Measurements from ENCODE around the gene RBBP8NL.

The RBBP8NL gene

DNA sequence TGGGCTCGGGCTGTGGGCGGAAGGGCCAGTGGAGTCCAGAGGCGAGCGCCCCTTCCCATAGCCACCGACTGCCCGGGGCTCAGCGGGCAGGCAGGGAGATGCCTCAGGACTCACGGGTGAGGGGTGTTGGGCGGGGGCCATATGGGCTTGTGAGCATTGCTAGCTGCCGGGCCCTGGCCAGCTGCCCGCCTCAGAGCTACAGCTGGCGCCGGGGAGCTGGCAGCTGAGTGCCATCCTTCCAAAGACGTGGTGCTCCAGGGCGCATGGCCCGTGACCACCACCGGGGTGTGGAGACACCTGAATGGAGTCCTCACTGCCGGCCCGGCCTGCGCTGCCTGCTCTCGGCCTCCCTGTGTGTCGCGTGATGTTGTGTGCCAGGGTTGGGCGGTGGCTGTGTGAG, 10.6 kb upstream of the RBBP8NL start:
- no peak overlapping the region for H3K27ac ChIP-seq (ENCODE audit: low read depth, low read length)
- no peak overlapping the region for H3K4me3 ChIP-seq (ENCODE audit: insufficient read depth, low read length, poor library complexity, severe bottlenecking)
- H4K20me1 ChIP-seq (ENCODE audit: low read depth, low read length) = no peaks in the 10 kb centered on the region
- no peak overlapping the region for H2AFZ ChIP-seq (ENCODE audit: low read depth, low read length, severe bottlenecking)
- H3K9ac ChIP-seq (ENCODE audit: low read length) = no peak overlapping the region
- no peaks in the 10 kb centered on the region for H3K27me3 ChIP-seq (ENCODE audit: low read length)
- no peaks in the 10 kb centered on the region for H3K9me3 ChIP-seq (ENCODE audit: insufficient read depth, low read length)
- no peaks in the 10 kb centered on the region for H3K9me2 ChIP-seq (replicated peaks; ENCODE audit: insufficient read depth, low read length)
- H3K36me3 ChIP-seq (ENCODE audit: low read length) = no peaks in the 10 kb centered on the region
- H3K4me2 ChIP-seq (ENCODE audit: low read depth, low read length, poor library complexity, severe bottlenecking) = no peak overlapping the region
- H3F3A ChIP-seq (ENCODE audit: insufficient read depth) = no peaks in the 10 kb centered on the region
- no peaks in the 10 kb centered on the region for H3K79me2 ChIP-seq (ENCODE audit: insufficient read depth, low read length)
- TF ChIP-seq EZH2phosphoT487 (conservative IDR thresholded peaks at IDR 0.05; ENCODE audit: low read length) = no peak
- TF ChIP-seq, protein P1, sequence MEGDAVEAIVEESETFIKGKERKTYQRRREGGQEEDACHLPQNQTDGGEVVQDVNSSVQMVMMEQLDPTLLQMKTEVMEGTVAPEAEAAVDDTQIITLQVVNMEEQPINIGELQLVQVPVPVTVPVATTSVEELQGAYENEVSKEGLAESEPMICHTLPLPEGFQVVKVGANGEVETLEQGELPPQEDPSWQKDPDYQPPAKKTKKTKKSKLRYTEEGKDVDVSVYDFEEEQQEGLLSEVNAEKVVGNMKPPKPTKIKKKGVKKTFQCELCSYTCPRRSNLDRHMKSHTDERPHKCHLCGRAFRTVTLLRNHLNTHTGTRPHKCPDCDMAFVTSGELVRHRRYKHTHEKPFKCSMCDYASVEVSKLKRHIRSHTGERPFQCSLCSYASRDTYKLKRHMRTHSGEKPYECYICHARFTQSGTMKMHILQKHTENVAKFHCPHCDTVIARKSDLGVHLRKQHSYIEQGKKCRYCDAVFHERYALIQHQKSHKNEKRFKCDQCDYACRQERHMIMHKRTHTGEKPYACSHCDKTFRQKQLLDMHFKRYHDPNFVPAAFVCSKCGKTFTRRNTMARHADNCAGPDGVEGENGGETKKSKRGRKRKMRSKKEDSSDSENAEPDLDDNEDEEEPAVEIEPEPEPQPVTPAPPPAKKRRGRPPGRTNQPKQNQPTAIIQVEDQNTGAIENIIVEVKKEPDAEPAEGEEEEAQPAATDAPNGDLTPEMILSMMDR (IDR thresholded peaks at IDR 0.05; ENCODE audit: insufficient read depth, low read length, poor library complexity, severe bottlenecking) = no peak

DNA sequence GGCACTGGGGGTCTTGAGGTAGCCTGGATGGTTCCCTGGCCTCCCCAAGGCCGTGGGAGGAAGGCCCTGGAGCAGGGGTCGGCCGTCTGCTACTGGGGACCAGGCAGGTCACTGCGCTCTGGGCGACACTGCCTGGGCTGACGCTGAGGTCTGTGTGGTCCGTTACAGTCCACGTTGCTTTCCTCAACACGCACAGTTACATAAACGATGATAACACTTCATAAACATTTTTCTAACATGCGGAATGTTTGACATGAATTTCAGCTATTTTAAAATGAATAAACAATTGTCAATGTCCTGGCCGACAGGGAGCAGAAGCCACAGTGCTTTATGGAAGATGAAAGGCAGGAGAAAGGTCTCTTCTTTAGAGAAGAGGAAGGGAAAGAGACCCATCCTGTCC, 10.2 kb upstream of the RBBP8NL start:
- Histone ChIP-seq H2AFZ (ENCODE audit: low read depth, low read length, severe bottlenecking) (no peak overlapping the region), H3K27ac (ENCODE audit: low read depth, low read length) (no peak overlapping the region), H3K36me3 (ENCODE audit: low read length) (no peaks in the 10 kb centered on the region), H3F3A (ENCODE audit: insufficient read depth) (no peaks in the 10 kb centered on the region), H3K79me2 (ENCODE audit: insufficient read depth, low read length) (no peaks in the 10 kb centered on the region), H3K9ac (ENCODE audit: low read length) (no peak overlapping the region), H3K9me2 (replicated peaks; ENCODE audit: insufficient read depth, low read length) (no peaks in the 10 kb centered on the region), H3K9me3 (ENCODE audit: insufficient read depth, low read length) (no peaks in the 10 kb centered on the region), H3K27me3 (ENCODE audit: low read length) (no peaks in the 10 kb centered on the region), H3K4me2 (ENCODE audit: low read depth, low read length, poor library complexity, severe bottlenecking) (no peak overlapping the region), H3K4me3 (ENCODE audit: insufficient read depth, low read length, poor library complexity, severe bottlenecking) (no peak overlapping the region), H4K20me1 (ENCODE audit: low read depth, low read length) (no peaks in the 10 kb centered on the region)
- TF ChIP-seq, protein P1 (IDR thresholded peaks at IDR 0.05; ENCODE audit: insufficient read depth, low read length, poor library complexity, severe bottlenecking) = no peak
- no peak for TF ChIP-seq EZH2phosphoT487 (conservative IDR thresholded peaks at IDR 0.05; ENCODE audit: low read length)

DNA sequence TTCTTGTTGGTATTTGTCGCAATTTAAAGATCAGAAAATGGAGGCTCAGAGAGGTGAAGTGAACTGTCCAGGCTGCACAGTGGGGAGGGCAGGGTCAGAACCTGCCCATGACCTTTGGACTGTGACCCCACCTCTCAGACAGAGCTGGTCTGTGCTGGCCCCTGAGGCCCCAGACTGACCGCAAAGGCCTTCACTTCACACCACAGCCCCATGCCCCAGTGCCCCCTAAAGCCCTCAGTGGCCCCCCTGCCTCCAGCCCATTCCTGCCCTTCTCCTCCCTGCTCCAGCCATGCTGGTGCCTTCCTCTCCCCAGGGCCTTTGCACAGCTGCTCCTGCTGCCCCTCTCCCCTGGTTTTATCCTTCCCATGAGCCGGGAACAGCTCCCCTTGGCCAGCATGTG, 9.4 kb upstream of the RBBP8NL start:
- Histone ChIP-seq H3F3A (ENCODE audit: insufficient read depth) (no peaks in the 10 kb centered on the region), H3K4me2 (ENCODE audit: low read depth, low read length, poor library complexity, severe bottlenecking) (no peak overlapping the region), H3K27me3 (ENCODE audit: low read length) (no peaks in the 10 kb centered on the region), H3K79me2 (ENCODE audit: insufficient read depth, low read length) (no peaks in the 10 kb centered on the region), H3K9me2 (replicated peaks; ENCODE audit: insufficient read depth, low read length) (no peaks in the 10 kb centered on the region), H3K36me3 (ENCODE audit: low read length) (no peaks in the 10 kb centered on the region), H3K4me3 (ENCODE audit: insufficient read depth, low read length, poor library complexity, severe bottlenecking) (no peak overlapping the region), H3K9ac (ENCODE audit: low read length) (no peak overlapping the region), H3K9me3 (ENCODE audit: insufficient read depth, low read length) (no peaks in the 10 kb centered on the region), H4K20me1 (ENCODE audit: low read depth, low read length) (no peaks in the 10 kb centered on the region), H2AFZ (ENCODE audit: low read depth, low read length, severe bottlenecking) (no peak overlapping the region), H3K27ac (ENCODE audit: low read depth, low read length) (no peak overlapping the region)
- no peak for TF ChIP-seq EZH2phosphoT487 (conservative IDR thresholded peaks at IDR 0.05; ENCODE audit: low read length)
- TF ChIP-seq, protein P1 (IDR thresholded peaks at IDR 0.05; ENCODE audit: insufficient read depth, low read length, poor library complexity, severe bottlenecking) = no peak
